ENCODE measurements around the gene POMGNT1.

POMGNT1 gene

GRCh38 chr1:46152016-46152415, 46.2 kb downstream of the POMGNT1 start:
- peak; percentile 31 for DNase-seq (ENCODE audit: low read depth)
- no peak for TF ChIP-seq CTCF (IDR thresholded peaks at IDR 0.05; ENCODE audit: low read length, missing control alignments)
- no peak overlapping the region for H3K4me3 ChIP-seq (replicated peaks; ENCODE audit: low read depth, low read length)

GRCh38 chr1:46150085-46150484, 48.1 kb downstream of the POMGNT1 start:
- no peak overlapping the region for H3K4me3 ChIP-seq (replicated peaks; ENCODE audit: low read depth, low read length)
- DNase-seq (ENCODE audit: low read depth) = peak; percentile 34
- no peak for TF ChIP-seq CTCF (IDR thresholded peaks at IDR 0.05; ENCODE audit: low read length, missing control alignments)

GRCh38 chr1:46148318-46148717, 49.9 kb downstream of the POMGNT1 start:
- no peak overlapping the region for H3K4me3 ChIP-seq (replicated peaks; ENCODE audit: low read depth, low read length)
- no peak for DNase-seq (ENCODE audit: low read depth)
- TF ChIP-seq CTCF (IDR thresholded peaks at IDR 0.05; ENCODE audit: low read length, missing control alignments) = no peak

All from fibroblast of pulmonary artery (primary cell).